Effector CD4-positive, alpha-beta T cell (primary cell): Measurements from ENCODE around the gene METRN.
A peak's percentile ranks its signal among the peaks of the same experiment; 100 is the strongest.

Experiments used
- DNase-seq: peaks from one replicate; pipeline ENCODE4 v3.0.0-alpha.2; 2020

Gene METRN

DNA sequence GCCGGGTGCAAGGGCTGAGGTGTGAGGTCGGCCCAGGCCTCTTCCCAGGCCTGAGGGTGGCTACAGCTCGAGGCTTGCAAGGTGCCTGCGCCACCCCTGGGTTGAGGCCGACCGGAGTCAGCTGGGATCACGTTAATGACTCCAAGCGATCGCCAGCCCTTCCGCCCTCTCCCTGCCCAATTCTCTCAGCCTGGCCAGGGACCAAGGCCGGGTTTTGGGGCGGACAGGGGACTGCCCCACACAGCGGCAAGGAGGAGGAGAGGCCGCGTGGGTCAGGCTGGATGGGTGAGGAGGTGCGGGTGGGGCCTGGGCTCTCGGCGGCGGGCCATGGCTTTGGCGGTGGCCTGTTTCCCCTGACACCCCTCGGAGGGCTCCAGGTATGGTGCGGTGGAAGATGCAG, 21.6 kb upstream of the METRN start:
- no peak for DNase-seq

DNA sequence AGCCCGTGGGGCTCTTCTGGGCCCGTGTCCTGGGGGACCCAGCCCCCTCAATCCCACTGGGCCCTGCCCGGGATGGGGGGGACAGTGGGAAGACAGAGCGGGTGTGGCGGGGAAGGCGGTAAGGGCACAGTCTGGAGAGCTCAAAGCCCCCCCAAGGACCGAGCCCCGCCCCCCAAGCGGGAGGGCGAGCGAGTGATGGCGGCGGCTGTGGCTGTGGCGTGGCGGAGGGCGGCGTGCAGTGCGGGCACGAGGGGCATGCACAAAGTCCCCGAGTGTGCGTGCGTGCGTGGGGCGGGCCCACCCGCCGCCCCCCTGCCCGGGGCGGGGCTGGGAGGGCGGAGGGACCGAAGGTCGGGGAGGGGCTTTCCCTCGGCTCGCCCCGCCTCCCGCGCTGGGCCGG, 21.2 kb upstream of the METRN start:
- no peak for DNase-seq

DNA sequence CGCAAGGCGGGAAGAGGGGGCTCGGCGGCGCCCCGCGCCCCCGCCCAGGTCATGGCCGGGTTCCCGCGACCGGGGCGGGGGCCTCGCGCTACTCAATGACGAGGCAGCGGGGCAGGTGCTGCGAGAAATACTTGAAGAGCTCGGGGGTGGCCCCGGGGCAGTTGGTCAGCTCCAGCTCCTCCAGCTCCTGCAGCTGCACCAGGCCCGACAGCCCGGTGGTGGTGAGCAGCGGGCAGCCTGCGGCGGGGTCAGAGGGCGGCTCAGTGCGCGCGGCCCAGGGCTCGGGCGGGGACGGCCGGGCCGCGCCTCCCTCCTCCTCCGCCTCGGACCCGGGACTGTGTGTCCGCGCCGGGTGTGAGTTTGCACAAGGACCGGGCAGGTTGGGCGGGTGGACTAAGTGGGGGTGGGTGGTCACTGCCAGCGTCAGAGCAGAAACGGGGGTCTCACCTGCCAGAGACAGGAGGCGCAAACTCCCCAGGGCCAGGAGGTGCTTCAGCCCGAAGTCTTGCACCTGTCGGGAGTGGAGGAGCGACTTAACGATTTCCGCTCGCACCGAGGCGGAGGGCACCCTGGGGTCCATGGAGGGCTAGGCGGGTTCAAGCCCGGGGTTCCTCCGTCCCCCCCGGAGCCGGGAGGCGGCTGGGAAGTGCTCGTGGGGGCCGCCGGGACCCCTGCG, 20.6 kb upstream of the METRN start:
- no peak for DNase-seq

GRCh38 chr16:694863-695354, 20.0 kb upstream of the METRN start:
- no peak for DNase-seq

DNA sequence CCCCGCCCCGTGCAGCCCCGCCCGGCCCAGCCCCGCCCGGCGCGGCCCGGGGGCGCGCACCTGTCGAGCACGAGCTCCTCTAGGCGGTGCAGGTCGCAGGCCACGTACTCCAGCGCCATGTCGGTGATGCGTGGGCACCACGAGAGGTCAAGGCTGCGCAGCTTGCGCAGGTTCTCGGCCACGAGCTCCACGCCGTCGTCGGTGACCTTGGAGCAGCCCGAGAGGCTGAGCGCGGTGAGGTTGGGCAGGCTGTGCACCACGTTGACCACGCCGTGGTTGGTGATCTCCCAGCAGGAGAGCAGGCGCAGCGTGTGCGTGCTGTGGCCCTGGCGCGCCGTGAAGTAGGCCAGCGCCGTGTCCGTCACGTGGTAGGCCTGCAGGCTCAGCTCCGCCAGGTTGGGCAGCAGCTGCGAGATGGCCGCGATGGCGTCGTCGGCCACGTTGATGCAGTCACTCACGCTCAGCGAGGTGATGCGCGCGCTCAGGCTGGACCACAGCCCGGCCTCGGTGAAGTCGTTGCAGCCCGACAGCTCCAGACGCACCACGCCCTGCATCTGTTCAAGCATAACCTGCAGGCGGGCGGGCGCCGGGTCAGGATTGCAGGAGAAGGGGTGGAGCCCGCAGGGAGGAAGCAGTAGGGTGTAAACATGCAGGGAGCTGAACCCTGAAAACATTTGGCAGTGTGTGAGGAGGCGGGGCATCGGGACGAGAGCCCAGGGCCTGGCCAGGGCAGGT, 19.4 kb upstream of the METRN start:
- DNase-seq = peak; percentile 53

GRCh38 chr16:698911-699671, 15.8 kb upstream of the METRN start:
- no peak for DNase-seq

DNA sequence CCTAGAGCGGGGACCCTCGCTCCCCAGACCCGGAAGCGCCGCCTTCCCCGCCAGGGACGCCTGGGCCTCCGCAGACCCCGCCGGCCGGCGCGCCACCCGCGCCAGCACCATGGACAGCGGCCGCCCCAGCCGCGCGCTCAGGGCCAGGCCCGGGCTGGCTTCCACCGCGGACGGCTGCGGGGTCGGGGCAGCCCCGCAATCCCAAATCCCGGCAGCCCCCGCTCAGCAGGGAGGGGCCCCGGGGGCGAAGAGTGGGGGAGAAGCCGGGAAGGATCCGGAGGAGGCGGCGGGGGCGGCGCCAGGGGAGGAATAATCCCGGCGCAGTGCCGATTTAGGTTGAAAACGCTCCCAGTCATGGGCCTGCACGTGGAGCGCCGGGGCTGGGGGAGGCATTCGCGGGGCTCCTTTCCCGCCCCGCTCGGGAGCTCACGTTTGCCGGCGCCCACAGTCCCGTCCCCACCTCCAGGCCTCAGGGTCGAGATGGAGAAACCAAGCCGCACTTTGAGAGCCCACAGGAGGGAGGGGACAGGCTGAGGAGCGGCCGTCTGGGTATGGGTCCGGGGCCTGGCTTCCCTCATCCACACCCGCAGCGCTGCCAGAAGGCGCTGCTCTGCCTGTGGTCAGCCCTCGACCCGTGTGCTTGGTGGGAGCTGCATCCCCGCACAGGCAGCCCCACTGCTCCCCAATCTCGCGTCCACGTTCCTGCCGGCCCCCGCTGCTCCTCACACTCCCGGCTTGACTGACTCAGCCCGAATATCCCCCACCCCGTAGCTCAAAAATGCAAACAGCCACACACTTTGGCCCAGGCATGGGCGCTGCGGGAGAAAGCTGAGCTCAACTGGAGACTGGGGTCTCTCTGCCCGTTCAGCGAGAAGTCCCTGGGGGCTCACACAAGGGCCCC, 14.0 kb upstream of the METRN start:
- DNase-seq = peak; percentile 42

GRCh38 chr16:702341-702740, 12.6 kb upstream of the METRN start:
- DNase-seq = no peak

- DNase-seq = no peak
Measured at GRCh38 chr16:703406-703805, 11.5 kb upstream of the METRN start.

- no peak for DNase-seq
Measured at GRCh38 chr16:704047-704446, 10.9 kb upstream of the METRN start.

DNA sequence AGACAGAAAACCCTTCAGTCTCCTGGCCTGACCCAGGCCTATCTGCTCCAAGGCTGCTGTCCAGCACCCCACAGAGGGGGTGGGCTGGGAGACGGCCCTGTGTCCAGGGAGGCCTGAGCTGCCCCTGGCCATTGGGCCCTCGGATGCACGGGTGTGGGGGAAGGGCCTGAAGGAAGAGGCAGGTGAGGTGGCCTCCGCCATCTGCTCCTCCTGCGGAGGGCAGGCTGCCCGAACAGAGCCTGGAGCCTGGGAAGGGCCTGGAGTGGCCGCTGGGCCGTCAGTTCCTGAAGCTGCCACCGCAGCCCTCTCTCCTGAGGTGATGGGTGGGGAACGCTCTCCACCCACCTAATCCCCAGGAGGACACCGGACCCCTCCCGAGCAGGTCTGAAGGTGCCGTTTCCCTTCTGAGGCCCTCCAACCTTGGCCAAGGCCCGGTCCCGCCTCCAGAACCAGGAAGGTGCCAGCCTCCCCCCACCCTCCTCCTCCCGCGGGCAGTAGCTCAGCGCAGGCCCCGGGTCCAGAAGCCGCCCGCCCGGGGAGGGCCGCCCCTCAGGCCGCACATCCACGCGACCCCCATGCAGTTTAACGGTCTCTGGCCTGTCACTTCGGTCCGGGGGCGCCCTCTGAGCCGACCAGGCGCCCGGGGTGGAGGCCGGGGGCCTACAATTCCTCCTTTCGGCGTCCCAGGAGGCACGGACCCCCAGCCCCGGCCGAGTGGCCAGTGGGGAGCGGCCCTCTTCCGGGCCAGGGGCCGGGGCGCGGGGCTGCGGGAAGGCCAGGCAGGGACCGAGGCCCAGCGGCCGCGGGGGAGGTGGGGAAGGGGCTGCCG, 10.2 kb upstream of the METRN start:
- no peak for DNase-seq

DNA sequence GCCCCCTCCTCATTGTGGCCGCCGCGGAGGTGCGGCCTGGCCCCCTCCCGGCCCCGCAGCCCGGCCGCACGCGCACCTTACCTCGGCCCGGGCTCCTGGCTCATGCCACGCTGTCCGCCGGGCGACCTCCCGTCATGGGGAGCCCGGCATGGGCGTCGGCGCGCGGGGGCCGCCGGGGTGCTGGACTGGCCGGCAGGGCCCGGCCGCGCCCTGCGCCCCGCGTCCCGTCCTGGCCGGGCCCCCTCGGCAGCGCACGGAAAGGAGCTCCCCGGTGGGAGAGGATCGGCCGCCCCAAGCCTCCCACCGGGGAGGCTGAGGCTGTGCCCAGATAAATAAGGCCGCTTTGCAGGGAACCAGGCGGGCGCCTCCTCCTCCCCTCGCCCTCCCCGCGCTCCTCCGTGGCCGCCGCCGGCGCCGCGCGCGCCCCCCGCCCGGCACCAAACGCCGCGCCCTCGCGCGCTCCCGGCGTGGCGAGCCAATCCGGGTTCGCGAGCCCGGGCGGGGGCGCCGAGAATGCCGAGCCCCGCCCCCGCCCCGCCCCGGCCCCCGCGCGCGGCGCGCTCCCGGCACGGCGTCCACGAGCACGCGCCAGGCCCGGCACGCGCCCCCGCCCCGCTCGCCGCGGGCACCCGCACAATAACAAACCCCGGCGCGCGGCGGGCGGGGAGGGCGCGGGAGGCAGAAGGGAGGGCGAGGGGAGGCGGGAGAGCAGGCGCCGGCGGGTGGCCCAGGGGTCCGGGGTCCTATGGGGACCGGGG, 9.3 kb upstream of the METRN start, which contains the start of gene FBXL16:
TSS of gene FBXL16 (minus strand) at position 371 of the 758 bp plus-strand sequence. CDS start 8,396 bp downstream, outside the sequence.
- DNase-seq = no peak

- DNase-seq = no peak
Measured at GRCh38 chr16:706189-707061, 8.5 kb upstream of the METRN start.

GRCh38 chr16:707062-707538, 7.8 kb upstream of the METRN start:
- no peak for DNase-seq

DNA sequence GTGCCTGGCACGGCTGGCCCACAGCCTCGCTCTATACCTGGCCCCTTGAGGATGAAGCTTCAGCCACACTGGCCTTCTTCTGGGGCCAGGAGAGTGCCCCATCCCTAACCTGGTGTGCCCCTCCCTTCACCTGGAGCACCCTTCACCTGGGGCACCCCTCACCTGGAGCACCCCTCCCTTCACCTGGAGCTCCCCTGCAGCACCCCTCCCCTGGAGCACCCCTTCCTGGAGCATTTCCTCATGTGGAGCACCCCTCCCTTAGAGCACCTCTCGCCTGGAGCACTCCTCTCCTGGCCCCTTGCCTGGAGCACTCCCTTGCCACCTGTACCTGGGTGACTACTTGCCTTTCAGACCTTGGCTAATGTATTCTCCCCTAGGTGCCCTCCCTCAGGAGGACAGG, 6.9 kb upstream of the METRN start:
- DNase-seq = no peak

GRCh38 chr16:708959-709358, 6.0 kb upstream of the METRN start:
- DNase-seq = no peak

GRCh38 chr16:709566-710499, 5.1 kb upstream of the METRN start:
- no peak for DNase-seq

GRCh38 chr16:710500-711075, 4.3 kb upstream of the METRN start:
- no peak for DNase-seq
